HG03045 (cell line): ENCODE data around the gene C9orf43.

Source experiments
- ATAC-seq: cut with Tn5 transposase; IDR thresholded peaks from one replicate; pipeline ENCODE4 v1.9.1; 2021; ENCODE audit warnings: mild to moderate bottlenecking, moderate library complexity; ENCODE audit not compliant: unreplicated experiment

The C9orf43 gene

GRCh38 chr9:113463418-113464285, 53.1 kb downstream of the C9orf43 start, which contains the start of gene RGS3:
RGS3 (plus strand) TSS chr9:113463727; CDS start chr9:113463803, 76 bp downstream.
- ATAC-seq: no peak

GRCh38 chr9:113464286-113464660, 53.7 kb downstream of the C9orf43 start:
- ATAC-seq: no peak

GRCh38 chr9:113465599-113466140, 55.1 kb downstream of the C9orf43 start:
- no peak for ATAC-seq

- ATAC-seq: no peak
Measured at GRCh38 chr9:113467183-113467582, 56.6 kb downstream of the C9orf43 start.

GRCh38 chr9:113468716-113469448, 58.3 kb downstream of the C9orf43 start:
- ATAC-seq: no peak

- no peak for ATAC-seq
Measured at GRCh38 chr9:113471143-113471542, 60.6 kb downstream of the C9orf43 start.

GRCh38 chr9:113471566-113471965, 61.0 kb downstream of the C9orf43 start:
- no peak for ATAC-seq

GRCh38 chr9:113472199-113472598, 61.7 kb downstream of the C9orf43 start:
- no peak for ATAC-seq

- ATAC-seq: no peak
Measured at GRCh38 chr9:113474360-113475028, 63.9 kb downstream of the C9orf43 start.

GRCh38 chr9:113475031-113475430, 64.5 kb downstream of the C9orf43 start:
- no peak for ATAC-seq

GRCh38 chr9:113475992-113476391, 65.4 kb downstream of the C9orf43 start:
- no peak for ATAC-seq

- no peak for ATAC-seq
Measured at GRCh38 chr9:113476511-113476916, 66.0 kb downstream of the C9orf43 start.

- no peak for ATAC-seq
Measured at GRCh38 chr9:113477058-113477457, 66.5 kb downstream of the C9orf43 start.

GRCh38 chr9:113477661-113478060, 67.1 kb downstream of the C9orf43 start:
- no peak for ATAC-seq

- ATAC-seq: no peak
Measured at GRCh38 chr9:113479174-113479621, 68.7 kb downstream of the C9orf43 start.
